Upper lobe of left lung (tissue), 4 donors: Measurements from ENCODE around the gene GEMIN7.

Experiments used
- EP300 ChIP-seq, 4 donors: sonication (generic); formaldehyde crosslinking; IDR thresholded peaks; one replicate each; pipeline ENCODE4 v1.5.1; 2017; ENCODE audit warnings: antibody characterized with exemption in 4 of 4, control low read depth in 2 of 4
- POLR2A ChIP-seq, 4 donors: fragments of 450-650 bp; IDR thresholded peaks; one replicate each; pipeline ENCODE4 v1.5.1; 2016 to 2017; ENCODE audit warnings: antibody characterized with exemption in 4 of 4, mild to moderate bottlenecking in 2 of 4
- POLR2AphosphoS5 ChIP-seq, 2 donors: sonication (generic); formaldehyde crosslinking; IDR thresholded peaks; one replicate each; pipeline ENCODE4 v1.5.1; 2017; ENCODE audit warnings: antibody characterized with exemption in 2 of 2
- TF ChIP-seq, protein P1 (sequence below), 6 experiments: fragments of 450-650 bp in 4 of 6; fragments of 200-600 bp in 2 of 6; sonication (generic) in 2 of 6; IDR thresholded peaks; one replicate each; pipeline ENCODE4 v1.5.1; 2016 to 2019; ENCODE audit warnings: antibody characterized with exemption in 6 of 6

DNA sequence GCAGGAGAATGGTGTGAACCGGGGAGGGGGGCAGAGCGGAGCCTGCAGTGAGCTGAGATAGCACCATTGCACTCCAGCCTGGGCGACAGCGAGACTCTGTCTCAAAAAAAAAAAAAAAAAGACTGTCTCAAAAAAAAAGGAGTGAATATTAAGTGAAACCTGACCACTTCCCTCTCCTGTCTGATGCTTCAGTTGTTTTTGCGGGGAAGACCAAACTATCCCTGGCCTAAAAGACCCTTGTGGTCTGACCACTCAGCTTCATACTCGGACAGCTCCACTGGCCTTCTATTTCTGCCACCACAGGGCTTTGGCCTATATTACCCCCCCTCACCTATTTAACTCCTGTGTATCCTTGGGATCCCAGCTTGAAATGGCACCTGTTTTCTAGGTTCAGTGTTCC, 37.9 kb upstream of the GEMIN7 start:
- TF ChIP-seq, protein P1, sequence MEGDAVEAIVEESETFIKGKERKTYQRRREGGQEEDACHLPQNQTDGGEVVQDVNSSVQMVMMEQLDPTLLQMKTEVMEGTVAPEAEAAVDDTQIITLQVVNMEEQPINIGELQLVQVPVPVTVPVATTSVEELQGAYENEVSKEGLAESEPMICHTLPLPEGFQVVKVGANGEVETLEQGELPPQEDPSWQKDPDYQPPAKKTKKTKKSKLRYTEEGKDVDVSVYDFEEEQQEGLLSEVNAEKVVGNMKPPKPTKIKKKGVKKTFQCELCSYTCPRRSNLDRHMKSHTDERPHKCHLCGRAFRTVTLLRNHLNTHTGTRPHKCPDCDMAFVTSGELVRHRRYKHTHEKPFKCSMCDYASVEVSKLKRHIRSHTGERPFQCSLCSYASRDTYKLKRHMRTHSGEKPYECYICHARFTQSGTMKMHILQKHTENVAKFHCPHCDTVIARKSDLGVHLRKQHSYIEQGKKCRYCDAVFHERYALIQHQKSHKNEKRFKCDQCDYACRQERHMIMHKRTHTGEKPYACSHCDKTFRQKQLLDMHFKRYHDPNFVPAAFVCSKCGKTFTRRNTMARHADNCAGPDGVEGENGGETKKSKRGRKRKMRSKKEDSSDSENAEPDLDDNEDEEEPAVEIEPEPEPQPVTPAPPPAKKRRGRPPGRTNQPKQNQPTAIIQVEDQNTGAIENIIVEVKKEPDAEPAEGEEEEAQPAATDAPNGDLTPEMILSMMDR (IDR thresholded peaks at IDR 0.05) = no peak
- TF ChIP-seq POLR2A (IDR thresholded peaks at IDR 0.05) = no peak
- no peak for TF ChIP-seq POLR2AphosphoS5 (IDR thresholded peaks at IDR 0.05)
- no peak for TF ChIP-seq EP300 (IDR thresholded peaks at IDR 0.05)
